ENCODE measurements around the gene UBN1.
"Not testable (repeated sequence)": the region's sequence is repeated elsewhere in the genome, so short reads cannot be mapped to it uniquely, and the experiment has no call there.

The UBN1 gene

GRCh38 chr16:4929619-4930018, 82.3 kb downstream of the UBN1 start:
- not testable (repeated sequence) for H2AFZ ChIP-seq (ENCODE audit: low read depth, low read length); H3K9me3 ChIP-seq (ENCODE audit: low read length); H3K4me1 ChIP-seq (ENCODE audit: insufficient read depth, low read length); H3K4me3 ChIP-seq (ENCODE audit: low read length); H3K36me3 ChIP-seq (ENCODE audit: insufficient read depth, low read length)
- peaks cover 28% of the 10 kb centered on the region for H3K27me3 ChIP-seq (ENCODE audit: insufficient read depth, low read length)

DNA sequence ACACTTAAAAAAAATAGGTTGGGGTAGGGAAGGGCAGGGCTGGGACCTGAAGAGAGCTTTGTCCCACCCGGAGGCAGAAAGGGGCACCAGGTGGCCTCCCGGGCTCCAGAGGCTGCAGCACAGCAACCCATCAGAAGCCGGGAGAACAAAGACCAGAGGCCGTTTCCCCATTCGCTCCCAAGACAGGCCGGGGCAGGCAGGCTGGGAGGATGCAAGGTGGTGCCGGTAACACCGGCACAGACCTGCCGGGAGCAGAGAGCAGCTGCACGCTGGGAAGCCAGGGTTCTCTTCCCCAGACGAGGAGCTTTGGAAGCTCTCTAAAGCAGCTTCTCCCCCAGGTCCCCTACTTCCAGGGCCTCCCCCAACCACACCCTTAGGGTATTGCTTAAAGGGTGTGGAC, 84.1 kb downstream of the UBN1 start:
- H3K27me3 ChIP-seq (ENCODE audit: insufficient read depth, low read length) = peaks cover 45% of the 10 kb centered on the region
- H3K9me3 ChIP-seq (ENCODE audit: low read length) = peaks cover 5% of the 10 kb centered on the region

More for the DNA sequence above, 84.1 kb downstream of the UBN1 start:
- no peak overlapping the region for H2AFZ ChIP-seq (ENCODE audit: low read depth, low read length)
- no peak overlapping the region for H3K4me3 ChIP-seq (ENCODE audit: low read length)
- H3K36me3 ChIP-seq (ENCODE audit: insufficient read depth, low read length) = no peaks in the 10 kb centered on the region
- peaks cover 3% of the 10 kb centered on the region for H3K4me1 ChIP-seq (ENCODE audit: insufficient read depth, low read length)

Data from neuron (in vitro differentiated cells).